Measurements from ENCODE around the gene HECTD1.
"Not testable (repeated sequence)": the region's sequence is repeated elsewhere in the genome, so short reads cannot be mapped to it uniquely, and the experiment has no call there.

HECTD1 gene

DNA sequence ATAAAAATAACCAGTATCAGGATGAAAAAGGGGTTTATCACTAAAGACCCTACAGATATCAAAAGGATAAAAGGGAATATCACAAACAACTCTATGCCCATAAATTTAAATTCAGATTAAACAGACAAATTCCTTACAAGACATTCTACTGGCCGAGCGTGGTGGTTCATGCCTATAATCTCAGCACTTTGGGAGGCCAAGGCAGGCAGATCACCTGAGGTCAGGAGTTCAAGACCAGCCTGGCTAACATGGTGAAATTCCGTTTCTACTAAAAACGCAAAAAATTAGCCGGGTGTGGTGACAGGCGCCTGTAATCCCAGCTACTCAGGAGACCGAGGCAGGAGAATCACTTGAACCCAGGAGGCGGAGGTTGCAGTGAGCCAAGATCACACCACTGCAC lies 15.0 kb downstream of the HECTD1 start:
- not testable (repeated sequence) for DNase-seq

DNA sequence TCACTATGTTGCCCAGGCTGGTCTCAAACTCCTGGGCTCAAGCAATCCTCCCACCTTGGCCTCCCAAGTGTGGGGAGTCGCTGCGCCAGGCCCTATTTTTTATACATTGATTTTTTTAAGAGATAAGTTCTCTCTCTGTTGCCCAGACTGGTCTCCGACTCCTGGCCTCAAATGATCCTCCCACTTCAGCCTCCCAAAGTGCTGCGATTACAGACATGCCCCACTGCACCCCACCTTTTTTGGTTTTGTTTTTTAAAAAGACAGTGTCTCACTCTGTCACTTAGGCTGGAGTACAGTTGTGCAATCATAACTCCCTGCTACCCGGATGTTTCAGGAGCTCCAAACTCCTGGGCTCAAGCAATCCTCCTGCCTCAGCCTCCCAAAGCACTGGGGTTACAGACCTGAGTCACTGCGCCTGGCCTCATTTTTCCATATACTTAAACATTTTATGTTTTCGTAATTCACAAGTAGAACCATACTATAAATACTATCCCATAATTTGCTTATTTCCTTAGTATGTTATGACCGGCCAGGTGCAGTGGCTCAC lies 16.8 kb downstream of the HECTD1 start:
- DNase-seq = no peak

DNA sequence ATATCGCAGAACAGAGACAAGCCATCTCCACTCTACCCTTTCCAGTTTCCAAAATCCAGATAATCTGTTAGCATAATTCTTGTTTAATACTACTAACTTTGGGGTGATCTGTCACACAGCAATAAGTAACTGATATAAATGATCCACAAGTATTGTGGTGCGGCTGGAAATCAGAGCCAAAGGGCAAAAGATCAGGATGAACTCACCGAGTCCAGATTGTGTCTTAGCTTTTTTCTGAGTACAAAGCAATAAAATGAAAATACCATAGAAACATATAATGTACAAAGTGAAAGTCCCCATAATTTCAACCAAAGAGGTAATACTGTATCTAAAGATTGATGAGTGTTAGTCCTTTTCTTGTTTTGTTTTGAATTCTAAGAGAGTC lies 17.4 kb downstream of the HECTD1 start:
- DNase-seq = no peak

DNA sequence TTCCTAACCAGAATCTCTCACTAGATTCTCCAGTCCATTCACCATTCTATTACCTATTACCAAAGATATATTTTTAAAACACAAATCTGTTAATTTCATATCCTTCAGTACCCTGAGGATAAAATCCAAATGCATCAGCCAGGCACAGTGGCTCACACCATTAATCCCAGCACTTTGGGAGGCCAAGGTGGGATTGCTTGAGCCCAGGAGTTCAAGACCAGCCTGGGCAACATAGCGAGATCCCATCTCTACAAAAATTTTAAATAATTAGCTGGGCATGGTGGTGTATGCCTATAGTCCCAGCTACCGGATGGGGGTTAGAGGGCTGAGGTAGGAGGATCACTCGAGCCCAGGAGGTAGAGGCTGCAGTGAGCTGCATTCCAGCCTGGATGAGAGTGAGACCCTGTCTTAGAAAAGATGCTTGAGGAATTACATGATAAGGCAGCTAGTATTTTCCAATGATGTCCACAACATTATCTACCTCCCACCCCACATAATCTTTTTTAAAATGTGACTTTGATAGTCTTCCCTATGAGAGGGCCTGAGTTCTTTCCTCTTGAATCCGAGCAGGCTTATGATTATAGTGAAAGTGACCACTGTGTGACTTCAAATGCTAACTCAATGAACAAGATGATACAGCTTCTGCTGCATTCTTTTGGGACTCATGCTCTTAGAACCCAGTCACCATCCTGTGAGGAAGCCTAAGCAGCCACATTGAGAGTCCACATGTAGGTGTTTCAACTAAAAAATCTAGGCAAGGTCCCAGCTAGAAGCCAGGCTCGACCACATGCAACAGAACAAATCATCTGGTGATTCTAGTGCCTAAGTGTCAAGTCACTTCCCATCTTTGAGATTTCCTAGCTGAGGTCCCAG lies 18.0 kb downstream of the HECTD1 start:
- DNase-seq = no peak

DNA sequence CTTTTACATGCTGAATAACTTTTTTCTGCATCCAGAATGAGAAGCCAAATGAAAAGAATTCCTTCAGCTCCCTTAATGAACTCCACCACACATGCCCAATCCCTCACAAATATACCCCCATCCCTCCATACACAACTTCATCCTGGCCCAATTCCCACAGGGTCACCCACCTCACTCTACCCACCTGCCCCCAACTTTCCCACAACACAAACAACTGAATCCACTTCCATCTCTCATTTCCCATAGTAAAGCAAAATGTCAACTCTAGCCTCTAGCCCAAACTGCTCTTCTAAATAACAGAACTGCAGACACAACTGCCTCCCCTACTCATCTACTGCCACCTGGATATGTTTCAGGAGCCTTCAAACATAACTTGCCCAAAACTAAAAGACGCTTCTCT lies 18.8 kb downstream of the HECTD1 start:
- DNase-seq = no peak

DNA sequence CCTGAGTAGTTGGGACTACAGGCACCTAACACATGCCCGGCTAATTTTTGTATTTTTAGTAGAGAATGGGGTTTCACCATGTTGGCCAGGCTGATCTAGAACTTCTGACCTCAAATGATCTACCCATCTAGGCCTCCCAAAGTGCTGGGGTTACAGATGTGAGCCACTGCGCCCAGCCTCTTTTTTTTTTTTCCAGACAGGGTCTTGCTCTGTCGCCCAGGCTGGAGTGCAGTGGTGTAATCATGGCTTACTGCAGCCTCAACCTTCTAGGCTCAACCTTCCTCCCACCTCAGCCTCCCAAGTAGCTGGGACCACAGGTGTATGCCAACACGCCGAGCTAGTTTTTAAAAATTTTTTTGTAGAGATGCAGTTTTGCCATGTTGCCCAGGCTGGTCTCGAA lies 25.6 kb downstream of the HECTD1 start:
- not testable (repeated sequence) for DNase-seq

DNA sequence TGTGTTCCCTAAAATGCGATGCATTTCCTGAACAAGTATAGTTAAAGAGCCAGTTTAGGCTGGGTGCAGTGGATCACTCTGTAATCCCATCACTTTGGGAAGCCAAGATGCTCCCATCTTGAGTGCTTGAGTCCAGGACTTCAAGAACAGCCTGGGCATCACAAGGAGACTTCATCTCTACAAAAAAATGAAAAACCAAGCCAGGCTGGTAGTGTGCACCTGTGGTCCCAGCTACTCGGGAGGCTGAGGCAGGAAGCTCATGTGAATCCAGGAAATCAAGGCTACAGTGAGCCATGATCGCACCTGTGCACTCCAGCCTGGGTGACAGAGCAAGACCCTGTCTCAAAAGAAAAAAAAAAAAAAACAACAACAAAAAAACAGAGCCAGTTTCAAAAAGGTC lies 26.3 kb downstream of the HECTD1 start:
- DNase-seq = no peak

DNA sequence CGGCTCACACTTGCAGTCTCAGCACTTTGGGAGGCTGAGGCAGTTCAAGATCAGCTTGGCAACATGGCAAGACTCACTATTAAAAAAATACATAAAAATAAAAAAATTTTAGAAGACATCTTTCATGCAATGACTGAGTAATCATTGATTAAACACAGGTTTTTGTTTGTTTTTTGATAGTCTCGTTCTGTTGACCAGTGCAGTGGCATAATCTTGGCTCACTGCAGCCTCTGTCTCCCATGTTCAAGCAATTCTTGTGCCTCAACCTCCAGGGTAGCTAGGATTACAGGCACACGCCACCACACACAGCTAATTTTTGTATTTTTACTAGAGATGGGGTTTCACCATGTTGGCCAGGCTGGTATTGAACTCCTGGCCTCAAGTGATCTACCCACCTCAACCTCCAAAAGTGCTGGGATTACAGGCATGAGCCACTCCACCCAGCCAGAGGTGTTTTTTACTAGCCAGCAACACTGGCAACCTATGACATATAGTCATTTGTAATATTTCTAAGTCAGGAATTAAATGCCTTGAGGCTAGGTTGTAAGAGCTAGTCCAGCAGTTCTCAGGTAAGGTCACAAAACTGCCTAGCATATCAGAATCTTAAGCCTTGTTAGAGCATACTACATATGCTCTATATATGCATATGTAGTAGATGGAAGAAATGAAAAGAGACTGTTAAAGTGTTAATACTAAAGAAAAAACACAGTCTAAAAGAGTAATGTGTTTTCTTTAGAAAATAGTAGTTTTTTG lies 27.1 kb downstream of the HECTD1 start:
- DNase-seq = no peak

DNA sequence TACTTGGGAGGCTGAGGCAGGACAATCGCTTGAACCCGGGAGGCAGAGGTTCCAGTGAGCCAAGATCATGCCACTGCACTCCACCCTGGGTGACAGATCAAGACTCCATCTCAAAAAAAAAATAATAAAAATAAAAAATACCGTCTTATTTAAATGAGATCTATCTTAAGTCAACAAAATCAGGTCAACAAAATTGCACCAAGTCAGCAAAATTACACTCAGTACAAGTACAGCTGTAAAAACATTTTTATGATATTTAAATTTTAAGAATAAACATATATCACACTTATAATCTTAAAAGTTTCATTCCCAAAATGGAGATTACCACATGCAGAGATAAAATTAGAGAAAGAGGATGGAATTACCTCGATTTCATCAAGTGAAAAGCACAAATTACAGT lies 33.2 kb downstream of the HECTD1 start:
- no peak for DNase-seq

DNA sequence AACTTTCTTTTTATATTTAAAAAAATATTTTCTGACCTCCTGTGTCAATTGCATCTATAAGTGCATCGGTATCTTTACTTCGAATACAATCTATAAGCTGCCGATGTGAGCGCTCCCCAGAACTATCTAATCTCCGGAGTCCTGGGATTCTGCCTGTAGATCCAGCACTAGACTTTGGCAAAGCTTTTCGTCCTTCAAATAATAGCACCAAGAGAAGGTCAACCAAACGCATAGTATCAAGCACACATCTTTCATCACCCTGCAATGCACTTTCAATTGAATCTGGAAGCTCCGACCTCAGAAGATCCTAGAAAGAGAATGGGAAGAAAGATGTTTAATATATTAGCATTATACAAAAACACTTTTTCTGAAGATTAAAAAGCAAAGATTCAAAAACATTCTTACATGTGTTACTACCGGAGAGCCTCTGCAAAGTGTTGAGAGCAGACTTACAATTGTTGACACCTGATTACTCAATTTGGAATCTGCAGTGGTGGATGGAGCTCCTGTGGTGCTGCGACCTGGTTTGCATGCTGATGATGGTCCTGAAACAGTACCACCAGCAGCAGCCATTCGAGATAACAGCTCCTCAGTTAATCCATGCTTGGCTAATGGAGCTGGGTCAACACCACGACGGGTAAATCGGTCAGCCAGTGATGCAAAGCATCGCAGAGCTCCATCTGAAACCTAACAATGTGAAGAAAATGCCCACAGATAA lies 34.3 kb downstream of the HECTD1 start:
- DNase-seq = no peak

DNA sequence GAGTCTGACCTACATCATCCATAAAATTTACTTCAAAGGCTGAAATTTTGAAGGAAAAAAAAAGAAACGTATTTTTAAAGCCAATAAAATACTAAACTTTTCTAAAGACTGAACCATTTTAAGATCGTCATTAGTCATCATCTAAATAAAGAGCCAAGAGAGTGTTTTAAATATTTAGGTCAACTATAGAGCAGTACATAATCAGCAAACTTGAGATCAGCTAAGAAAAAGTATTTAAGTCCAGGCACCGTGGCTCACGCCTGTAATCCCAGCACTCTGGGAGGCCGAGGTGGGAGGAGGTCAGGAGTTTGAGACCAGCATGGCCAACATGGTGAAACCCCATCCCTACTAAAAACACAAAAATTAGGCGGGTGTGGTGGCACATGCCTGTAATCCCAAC lies 35.5 kb downstream of the HECTD1 start:
- DNase-seq = no peak

DNA sequence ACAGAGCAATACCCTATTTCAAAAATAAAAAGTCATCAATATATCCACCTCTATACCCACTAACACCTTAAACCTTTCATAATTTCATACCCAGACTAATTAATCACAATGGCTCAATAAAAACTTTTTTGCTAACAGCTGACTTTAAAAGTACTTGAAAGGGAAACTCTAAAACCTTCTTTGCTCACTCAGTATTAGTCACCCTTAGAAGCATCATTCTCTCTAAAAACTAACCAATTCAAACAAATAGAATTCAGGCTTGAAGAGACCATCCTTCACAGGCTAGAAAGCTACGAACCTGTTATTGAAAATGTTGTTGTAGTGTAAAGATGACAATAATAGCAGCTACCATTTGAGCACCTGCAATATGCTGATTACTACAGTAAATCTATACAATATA lies 37.2 kb downstream of the HECTD1 start:
- DNase-seq = no peak

DNA sequence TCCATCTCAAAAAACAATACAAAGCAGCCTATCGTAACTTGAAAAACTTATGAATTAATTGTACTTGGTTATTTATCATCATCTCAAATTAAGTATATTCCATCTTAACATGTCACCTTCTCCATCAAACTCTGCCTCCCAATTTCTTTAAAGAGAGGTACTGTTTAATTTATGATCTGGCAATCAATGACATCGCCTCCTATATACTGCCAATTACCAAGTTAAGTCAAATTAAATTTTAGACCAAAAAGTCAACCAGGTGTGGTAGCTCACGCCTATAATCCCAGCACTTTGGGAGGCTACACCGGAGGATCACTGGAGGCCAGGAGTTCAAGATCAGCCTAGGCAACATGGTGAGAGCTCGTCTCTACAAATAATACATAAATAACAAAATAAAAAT lies 37.7 kb downstream of the HECTD1 start:
- DNase-seq = no peak

DNA sequence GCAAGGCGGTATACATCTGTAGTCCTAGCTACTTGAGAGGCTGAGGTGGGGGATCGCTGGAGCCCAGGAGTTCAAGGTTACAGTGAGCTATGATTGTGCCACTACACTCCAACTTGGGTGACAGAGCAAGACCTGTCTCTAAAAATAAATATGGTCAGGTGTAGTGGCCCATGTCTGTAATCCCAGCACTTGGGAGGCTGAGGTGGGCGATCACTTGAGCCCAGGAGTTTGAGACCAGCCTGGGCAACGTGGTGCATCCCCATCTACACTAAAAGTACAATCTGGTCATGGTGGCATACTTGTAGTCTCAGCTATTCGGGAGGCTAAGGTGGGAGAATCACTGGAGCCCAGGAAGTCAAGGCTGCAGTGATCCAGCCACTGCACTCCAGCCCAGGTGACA lies 40.6 kb downstream of the HECTD1 start:
- DNase-seq = no peak

DNA sequence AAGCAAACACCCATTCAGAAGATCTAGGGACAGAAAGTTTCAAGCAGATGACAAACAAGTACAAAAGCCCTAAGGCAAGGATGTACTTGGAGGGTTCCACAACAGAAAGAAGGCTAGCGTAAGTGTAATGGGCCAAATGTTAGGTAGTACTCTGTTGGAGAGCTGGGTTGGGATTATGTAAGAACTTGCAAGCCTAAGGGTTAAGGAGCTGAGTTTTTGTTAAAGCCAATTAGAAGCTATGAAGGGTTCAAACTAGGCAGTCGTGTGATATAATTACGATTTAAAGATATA lies 41.4 kb downstream of the HECTD1 start:
- no peak for DNase-seq

DNA sequence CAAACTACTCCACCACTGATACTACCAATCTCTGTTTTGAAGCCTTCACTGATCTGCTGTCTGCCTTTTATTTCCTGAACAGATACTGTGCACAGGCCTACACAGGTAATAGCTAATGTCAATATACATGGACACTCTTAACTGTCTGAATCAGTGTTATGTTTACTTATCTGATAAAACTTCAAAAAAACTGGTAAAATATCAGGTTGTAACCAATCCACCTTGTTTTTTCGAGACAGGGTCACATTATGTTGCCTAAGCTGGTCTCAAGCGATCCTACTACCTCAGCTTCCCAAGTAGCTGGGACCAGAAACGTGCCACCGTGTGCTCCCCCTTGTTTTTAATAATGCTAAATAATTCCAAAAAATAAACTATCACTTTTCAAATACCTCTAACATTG lies 43.5 kb downstream of the HECTD1 start:
- no peak for DNase-seq

DNA sequence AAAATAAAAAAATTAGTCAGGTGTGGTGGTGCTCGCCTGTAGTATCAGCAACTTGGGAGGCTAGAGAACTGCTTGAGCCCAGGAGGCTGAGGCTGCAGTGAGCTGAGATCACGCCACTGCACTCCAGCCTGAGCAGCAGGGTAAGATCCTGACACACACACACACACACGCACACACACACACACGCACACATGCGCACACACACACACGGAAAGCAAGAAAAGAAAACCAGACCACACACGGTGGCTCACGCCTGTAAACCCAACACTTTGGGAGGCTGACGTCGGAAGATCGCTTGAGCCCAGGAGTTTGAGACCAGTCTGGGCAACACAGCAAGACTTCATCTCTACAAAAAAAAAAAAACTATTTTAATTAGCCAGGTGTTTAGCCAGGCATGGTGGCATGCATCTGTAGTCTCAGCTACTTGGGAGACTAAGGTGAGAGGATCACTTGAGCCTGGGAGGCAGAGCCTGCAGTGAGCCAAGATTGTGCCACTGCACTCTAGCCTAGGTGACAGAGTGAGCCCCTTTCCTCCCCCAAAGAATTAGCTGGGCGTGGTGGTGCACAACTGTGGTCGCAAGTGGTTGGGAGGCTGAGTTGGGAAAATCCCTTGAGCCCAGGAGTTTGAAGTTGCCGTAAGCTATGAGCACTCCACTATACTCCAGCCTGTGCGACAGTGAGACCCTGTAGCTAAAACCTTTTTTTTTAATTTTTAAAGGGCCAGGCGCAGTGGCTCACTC lies 44.5 kb downstream of the HECTD1 start:
- DNase-seq = no peak

DNA sequence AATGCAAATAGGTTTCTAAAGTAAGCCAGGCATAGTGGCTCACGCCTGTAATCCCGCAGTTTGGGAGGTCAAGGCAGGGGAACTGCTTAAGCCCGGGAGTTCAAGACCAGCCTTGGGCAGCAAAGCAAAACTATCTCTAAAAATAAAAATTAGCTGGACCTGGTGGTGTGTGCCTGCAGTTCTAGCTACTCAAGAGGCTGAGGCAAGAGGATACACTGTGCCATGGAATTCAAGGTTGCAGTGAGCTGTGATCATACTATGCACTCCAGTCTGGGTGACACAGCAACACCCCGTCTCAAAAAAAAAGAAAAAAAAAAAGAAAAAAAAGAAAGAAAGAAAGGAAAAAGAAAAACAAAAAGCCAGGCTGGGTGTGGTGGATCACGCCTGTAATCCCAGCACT lies 46.3 kb downstream of the HECTD1 start:
- no peak for DNase-seq

DNA sequence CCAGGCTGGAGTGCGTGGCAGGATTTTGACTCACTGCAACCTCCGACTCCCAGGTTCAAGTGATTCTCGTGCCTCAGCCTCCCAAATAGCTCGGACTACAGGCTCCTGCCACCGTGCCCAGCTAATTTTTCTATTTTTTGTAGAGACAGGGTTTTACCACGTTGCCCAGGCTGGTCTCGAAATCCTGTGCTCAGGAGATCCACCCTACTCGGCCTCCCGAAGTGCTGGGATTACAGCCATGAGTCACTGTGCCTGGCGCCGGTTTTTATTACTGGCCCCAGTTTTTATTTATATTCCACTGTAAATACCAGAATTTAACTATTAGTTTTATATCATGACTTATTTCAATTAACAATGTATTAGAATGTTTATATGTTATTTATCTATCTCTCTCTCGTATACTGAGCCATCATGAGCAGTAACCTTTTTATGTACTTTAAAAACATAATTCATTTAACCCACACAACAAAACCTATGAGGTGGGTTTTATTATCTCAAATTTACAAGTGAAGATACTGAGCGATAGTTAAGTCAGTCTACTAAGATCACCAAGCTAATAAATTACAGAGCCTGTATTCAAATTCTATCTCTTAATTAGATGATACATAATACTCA lies 47.8 kb downstream of the HECTD1 start:
- no peak for DNase-seq

DNA sequence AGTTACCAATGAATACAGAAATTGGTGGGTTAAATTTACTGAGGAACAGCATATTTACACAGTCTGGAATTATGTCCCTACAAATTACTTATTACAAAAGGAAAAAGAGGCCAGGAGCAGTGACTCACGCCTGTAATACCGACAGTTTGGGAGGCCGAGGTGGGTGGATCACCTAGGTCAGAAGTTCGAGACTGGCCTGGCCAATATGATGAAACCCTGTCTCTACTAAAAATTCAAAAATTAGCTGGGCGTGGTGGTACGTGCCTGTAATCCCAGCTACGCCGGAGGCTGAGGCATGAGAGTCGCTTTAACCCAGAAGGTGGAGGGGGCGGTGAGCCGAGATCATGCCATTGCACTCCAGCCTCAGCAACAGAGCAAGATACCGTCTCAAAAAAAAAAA lies 52.6 kb downstream of the HECTD1 start:
- DNase-seq = no peak

DNA sequence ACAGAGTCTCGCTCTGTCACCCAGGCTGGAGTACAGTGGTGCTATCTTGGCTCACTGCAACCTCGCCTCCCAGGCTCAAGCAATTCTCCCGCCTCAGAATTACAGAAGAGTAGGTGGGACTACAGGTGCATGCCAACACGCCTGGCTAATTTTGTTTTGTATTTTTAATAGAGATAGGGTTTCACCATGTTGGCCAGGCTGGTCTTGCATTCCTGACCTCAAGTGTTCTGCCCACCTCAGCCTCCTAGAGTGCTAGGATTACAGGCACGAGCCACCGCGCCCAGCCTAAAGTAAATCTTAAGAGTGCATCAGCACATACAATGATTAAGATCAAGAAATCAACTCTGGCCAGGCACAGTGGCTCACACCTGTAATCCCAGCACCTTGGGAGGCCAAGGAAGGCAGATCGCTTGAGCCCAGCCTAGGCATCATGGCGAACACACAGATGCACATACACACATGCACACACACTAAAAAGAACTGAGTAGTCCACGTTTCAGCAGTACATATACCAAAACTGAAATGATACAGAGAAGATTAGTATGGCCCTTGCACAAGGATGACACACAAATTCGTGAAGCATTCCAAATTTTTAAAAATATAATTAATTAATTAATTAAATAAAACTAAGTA lies 65.0 kb downstream of the HECTD1 start:
- no peak for DNase-seq

DNA sequence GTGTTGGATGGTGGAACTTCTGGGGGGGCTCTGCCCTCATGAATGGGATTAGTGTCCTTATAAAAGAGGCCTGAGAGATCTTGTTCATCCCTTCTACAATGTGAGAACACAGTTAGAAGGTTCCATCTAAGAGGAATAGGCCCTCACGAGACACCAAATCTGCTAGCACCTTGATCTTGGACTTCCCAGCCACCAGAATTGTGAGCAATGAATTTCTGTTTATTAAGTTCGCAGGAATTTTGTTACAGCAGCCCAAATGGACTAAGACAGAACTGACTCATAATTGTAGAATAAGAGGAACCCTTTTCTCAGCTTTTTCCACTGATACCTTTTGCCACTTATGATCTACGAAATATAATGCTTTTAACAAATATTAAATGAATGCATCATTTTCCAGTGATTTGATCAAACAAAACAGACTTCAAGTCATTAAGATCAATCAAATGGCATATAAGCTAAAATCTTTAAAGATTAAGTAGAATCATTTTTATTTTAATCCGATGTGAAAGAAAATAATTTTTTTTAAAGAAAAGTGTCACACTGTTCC lies 68.2 kb downstream of the HECTD1 start:
- DNase-seq = no peak
